Stimulated activated CD8-positive, alpha-beta memory T cell treated with anti-CD3 and anti-CD28 coated beads, Interleukin-15, amount 100 ng/mL, for 48 hours (primary cell): ENCODE data around the gene AR.

Source experiments
- DNase-seq, 2 donors: peaks; one replicate each; pipeline ENCODE4 v3.0.0-alpha.2; 2020; ENCODE audit warnings: low read depth in 2 of 2

Gene AR

GRCh38 chrX:67724359-67725110, 180.7 kb downstream of the AR start:
- no peak for DNase-seq

GRCh38 chrX:67725471-67725870, 181.7 kb downstream of the AR start:
- no peak for DNase-seq

- no peak for DNase-seq
Observed at GRCh38 chrX:67726018-67726417, 182.2 kb downstream of the AR start.

GRCh38 chrX:67727576-67727975, 183.8 kb downstream of the AR start:
- DNase-seq = no peak

- no peak for DNase-seq
Observed at GRCh38 chrX:67730296-67730695, 186.5 kb downstream of the AR start.

GRCh38 chrX:67731061-67731460, 187.2 kb downstream of the AR start:
- no peak for DNase-seq

- no peak for DNase-seq
Observed at GRCh38 chrX:67732864-67733263, 189.0 kb downstream of the AR start.

- no peak for DNase-seq
Observed at GRCh38 chrX:67734111-67734753, 190.4 kb downstream of the AR start.

- DNase-seq = no peak
Observed at GRCh38 chrX:67749536-67749935, 205.7 kb downstream of the AR start.

- DNase-seq = no peak
Observed at GRCh38 chrX:67750694-67751093, 206.9 kb downstream of the AR start.

- no peak for DNase-seq
Observed at GRCh38 chrX:67759018-67759417, 215.2 kb downstream of the AR start.

- no peak for DNase-seq
Observed at GRCh38 chrX:67777148-67777547, 233.3 kb downstream of the AR start.

- no peak for DNase-seq
Observed at GRCh38 chrX:67779099-67779498, 235.3 kb downstream of the AR start.
